GM19455 (cell line): ENCODE measurements around the gene TBC1D5.
"Not testable (repeated sequence)": the region's sequence is repeated elsewhere in the genome, so short reads cannot be mapped to it uniquely, and the experiment has no call there.

Experiments used
- ATAC-seq: cut with Tn5 transposase; IDR thresholded peaks from one replicate; pipeline ENCODE4 v1.9.1; 2021; ENCODE audit not compliant: unreplicated experiment

Gene TBC1D5

GRCh38 chr3:17552351-17552750 lies 190.1 kb downstream of the TBC1D5 start:
- ATAC-seq: no peak

DNA sequence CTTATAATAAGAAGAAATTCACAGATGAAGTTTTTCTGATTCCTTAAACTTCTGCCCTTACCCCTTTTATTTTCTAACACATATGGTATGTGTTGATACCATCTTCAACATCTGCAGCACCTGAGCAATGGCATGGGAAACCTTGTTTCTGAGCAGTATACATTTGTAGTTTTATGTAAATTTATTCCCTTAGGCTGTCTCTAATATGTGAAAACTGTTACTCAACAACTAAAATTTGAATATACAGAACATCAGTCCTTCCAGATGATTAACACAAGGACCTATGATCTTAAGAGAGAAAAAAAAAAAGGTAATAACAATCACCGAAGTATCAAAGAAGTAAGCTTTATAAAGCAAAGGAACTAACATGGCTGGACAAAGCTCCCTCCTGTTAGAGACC lies 190.5 kb downstream of the TBC1D5 start:
- no peak for ATAC-seq

GRCh38 chr3:17551333-17551732 lies 191.1 kb downstream of the TBC1D5 start:
- ATAC-seq: no peak

- ATAC-seq: no peak
These were observed 191.8 kb downstream of the TBC1D5 start for GRCh38 chr3:17550624-17551023.

DNA sequence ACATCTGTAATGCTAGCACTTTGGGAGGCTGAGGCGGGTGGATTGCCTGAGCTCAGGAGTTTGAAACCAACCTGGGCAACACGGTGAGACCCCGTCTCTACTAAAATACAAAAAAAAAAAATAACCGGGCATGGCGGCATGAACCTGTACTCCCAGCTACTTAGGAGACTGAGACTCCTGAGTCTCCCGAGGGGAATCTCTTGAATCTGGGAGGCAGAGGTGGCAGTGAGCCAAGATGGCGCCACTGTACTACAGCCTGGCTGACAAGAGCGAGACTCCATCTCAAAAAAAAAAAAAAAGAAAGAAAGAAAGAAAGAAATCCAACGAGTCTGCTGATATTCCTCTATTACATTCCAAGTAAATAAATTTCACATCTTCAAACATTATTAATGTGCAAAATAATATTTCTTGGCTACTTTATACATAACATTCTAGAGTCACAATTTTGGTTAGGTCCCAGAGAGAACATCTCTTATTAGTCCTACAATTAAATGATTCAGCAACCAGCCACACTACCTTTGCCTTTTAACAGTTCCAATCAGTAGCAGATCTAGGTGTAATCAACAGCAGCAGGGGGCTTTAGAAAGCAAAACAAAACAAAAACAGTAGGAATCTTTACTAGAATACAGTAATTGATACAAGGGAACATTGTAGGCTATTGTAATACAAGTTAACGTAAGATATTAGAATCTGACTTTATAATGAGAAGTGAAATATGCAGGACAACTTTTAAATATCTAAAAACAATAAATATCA lies 195.8 kb downstream of the TBC1D5 start:
- ATAC-seq: no peak

- no peak for ATAC-seq
These were observed 197.8 kb downstream of the TBC1D5 start for GRCh38 chr3:17544632-17545031.

GRCh38 chr3:17542591-17542990 lies 199.8 kb downstream of the TBC1D5 start:
- ATAC-seq: no peak

GRCh38 chr3:17539436-17539835 lies 203.0 kb downstream of the TBC1D5 start:
- no peak for ATAC-seq

GRCh38 chr3:17535274-17535673 lies 207.2 kb downstream of the TBC1D5 start:
- ATAC-seq: no peak

- ATAC-seq: not testable (repeated sequence)
These were observed 210.0 kb downstream of the TBC1D5 start for GRCh38 chr3:17532446-17532845.

DNA sequence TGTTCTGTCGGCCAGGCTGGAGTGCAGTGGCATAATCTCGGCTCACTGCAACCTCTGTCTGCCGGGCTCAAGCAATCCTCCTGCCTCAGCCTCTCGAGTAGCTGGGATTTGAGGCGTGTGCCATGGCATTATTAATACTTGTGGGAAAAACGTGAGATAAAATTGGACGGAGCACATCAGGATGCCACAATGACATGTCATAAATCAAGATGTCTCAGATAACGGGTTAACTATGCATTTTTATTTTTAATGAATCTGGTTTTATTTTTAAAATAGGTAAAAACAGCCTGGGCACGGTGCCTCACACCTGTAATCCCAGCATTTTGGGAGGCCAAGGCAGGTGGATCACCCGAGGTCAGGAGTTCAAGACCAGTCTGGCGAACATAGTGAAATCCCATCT lies 212.8 kb downstream of the TBC1D5 start:
- ATAC-seq: no peak

- ATAC-seq: no peak
These were observed 224.0 kb downstream of the TBC1D5 start for GRCh38 chr3:17518189-17519059.

- ATAC-seq: no peak
These were observed 226.8 kb downstream of the TBC1D5 start for GRCh38 chr3:17515445-17516234.

DNA sequence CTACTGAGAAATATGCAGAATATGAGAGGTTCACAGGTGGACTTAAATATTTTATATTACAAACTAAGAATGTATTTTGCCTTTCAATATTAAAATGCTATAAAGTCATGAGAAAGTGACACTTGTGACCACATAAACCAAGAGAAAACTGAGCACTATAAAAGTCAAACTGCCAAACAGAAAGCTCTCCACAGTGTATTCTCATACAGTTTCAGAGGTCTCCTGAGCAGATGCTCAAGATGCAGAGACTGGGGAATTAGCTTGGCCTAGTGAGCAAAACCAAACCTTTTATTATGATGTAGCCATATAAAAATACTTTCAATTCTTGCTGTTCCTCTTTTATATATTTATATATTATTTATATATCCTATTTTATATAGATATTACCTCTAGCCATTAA lies 227.8 kb downstream of the TBC1D5 start:
- no peak for ATAC-seq

GRCh38 chr3:17510265-17510664 lies 232.2 kb downstream of the TBC1D5 start:
- no peak for ATAC-seq

GRCh38 chr3:17508180-17508752 lies 234.2 kb downstream of the TBC1D5 start:
- ATAC-seq: no peak

- ATAC-seq: no peak
These were observed 235.0 kb downstream of the TBC1D5 start for GRCh38 chr3:17507480-17507879.

DNA sequence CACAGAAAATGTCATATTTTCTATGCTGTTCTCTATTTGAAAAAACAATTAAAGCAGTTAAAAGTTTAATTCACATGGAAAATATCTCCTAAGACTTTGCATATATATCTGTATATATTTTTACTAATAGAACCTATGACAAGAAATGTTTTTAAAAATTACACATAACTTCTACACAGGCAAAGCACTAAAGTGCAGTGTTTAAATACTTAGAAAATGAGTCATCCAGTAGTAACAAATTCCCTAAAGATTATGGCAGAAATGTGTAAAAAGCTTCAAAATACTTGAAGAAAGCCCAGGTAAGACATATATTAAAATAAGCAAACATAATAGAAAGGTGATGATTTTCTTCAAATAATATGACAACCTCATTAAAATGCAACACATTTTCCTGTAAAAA lies 236.6 kb downstream of the TBC1D5 start:
- ATAC-seq: no peak

GRCh38 chr3:17501745-17502144 lies 240.7 kb downstream of the TBC1D5 start:
- ATAC-seq: no peak

GRCh38 chr3:17500618-17501017 lies 241.8 kb downstream of the TBC1D5 start:
- ATAC-seq: no peak
